NCI-H524 treated with DMSO at 0.1 percent for 48 hours (cell line): ENCODE data around the gene HORMAD2.
"Not testable (repeated sequence)": the region's sequence is repeated elsewhere in the genome, so short reads cannot be mapped to it uniquely, and the experiment has no call there.

ENCODE experiments used
- DNase-seq: peaks from one replicate; lab custom pipeline; 2025; lab: John Stamatoyannopoulos, UW

Gene HORMAD2

GRCh38 chr22:30192427-30192826 lies 112.2 kb downstream of the HORMAD2 start:
- DNase-seq: no peak

- DNase-seq: no peak
These were observed 112.9 kb downstream of the HORMAD2 start for GRCh38 chr22:30193031-30193775.

GRCh38 chr22:30195245-30196140 lies 115.2 kb downstream of the HORMAD2 start:
- no peak for DNase-seq

DNA sequence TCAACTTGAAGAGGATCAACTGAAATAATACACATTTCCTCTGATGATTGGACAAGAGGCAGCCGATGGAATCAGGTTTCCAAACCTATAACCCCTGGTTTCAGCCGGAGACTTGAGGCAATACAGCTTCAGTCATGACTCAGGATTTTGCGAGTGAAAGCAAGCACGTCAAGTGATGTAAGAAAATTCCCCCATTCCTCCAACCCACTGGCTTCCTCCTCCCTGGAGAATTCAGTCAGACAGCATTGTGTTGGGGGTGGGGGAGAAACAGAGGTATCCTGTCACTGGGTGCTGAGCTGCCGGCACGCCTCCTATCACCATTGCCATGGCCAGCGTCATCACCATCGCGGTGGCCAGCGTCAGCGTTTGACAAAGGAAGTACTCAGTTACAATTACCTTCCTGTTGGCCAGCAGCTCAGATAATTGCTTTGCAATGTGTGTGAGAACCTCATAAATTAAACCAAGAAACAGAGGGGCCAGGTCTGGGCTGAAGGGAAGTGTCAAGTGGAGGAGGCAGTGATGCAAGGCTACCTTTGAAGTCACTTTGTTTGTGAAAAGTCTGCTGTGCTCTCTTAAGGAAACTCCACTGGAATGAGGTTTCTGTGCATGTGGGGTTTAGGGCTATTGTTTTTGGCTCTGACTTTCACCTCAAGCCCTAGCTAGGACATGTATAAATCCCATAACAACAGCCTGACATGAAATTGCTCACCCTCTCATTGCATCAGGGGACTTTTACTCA lies 116.0 kb downstream of the HORMAD2 start:
- peak; percentile 95 for DNase-seq

- DNase-seq: no peak
These were observed 116.6 kb downstream of the HORMAD2 start for GRCh38 chr22:30196880-30197336.

DNA sequence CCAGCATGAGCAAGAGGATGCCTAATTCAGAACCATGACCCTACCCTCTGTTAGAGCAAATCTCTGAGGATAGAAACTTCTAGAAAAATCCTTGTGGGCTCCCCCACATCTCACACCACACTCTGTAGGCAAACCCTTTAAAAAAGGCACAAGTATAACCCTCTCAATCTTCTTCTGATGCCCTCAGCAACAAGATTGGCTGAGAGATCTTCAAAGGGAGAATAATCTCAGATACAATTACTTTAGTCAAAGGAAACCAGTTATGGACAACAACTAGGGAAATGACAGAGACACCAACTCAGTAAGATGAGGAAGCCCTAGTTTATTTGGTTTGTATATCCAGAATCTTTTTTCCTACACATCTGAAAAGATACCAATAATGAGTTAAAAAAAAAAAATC lies 117.1 kb downstream of the HORMAD2 start:
- DNase-seq: no peak

DNA sequence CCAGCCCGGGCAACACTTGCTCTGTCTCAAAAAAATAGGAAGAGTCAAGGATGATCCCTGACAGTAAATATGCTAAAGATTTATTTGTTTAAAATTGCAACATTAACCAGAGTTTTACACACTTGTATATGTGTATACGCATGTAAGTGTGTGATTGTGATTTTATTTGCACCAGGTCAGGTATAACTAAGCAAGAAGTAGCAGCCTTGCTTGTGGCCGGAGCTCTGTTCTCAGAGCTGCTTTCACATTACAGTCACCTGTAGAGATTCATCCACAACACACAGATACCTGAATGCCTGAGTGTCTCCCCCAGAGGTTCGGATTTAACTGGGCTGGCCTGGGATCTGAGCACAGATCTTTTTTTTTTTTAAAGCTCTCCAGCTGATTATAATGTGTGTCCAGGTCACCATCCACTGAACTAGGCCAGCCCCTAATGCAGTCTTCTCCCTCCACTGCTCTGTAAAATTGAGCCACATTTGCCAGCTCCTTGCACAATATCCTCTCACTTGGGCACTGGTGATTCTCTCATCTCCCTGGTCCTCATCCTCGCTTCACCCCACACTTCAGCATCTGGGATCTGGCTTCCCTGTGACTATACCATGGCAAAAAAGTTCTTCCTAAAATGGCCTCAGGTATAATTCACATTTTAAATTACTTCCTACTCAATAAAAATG lies 118.0 kb downstream of the HORMAD2 start:
- no peak for DNase-seq

GRCh38 chr22:30198921-30199320 lies 118.7 kb downstream of the HORMAD2 start:
- DNase-seq: no peak

GRCh38 chr22:30200905-30201304 lies 120.6 kb downstream of the HORMAD2 start:
- not testable (repeated sequence) for DNase-seq

- DNase-seq: no peak
These were observed 121.7 kb downstream of the HORMAD2 start for GRCh38 chr22:30201945-30202344.

DNA sequence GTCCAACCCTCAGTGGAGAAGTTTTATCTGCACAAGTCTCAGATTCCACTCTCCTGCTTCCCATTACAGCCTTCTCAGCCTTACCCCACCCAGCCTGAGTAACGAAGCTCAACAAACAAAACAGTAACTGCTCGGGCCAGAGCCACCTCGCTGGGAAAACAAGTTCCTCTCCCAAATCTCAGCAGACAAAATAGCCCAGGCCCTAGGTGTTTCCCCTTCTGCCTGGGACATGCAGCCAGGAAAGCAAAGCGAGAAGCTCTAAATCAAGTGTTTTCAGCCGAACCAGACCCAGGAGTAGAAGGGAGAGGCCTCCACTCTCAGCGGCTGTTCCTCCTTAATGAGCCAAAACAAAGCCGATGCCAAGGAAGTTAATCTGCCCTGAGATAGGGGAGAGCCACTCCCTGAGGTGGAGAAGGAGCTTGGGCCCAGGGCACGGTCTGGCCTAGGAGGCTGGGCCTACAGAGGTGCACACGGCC lies 122.3 kb downstream of the HORMAD2 start:
- DNase-seq: no peak

- DNase-seq: no peak
These were observed 123.9 kb downstream of the HORMAD2 start for GRCh38 chr22:30204015-30204741.

DNA sequence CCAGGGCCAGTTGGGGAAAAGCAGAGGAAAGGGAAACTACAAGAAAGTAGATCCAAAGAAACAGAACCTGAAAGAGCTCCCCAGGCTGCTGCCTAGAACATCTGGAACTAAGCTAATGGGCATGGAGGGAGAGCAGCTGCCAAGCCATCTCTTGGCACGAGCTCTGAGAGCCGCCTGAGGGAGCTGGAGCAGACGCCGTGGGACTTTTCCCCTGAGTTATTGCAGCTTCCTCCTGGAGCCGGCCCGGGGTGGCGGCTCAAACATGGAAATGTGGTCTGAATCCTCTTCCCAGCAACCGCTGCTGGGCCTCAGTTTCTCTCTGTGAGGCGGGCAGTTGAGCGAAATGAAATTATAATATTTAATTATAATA lies 124.5 kb downstream of the HORMAD2 start:
- no peak for DNase-seq

GRCh38 chr22:30205281-30206115 lies 125.2 kb downstream of the HORMAD2 start:
- no peak for DNase-seq

GRCh38 chr22:30206944-30207343 lies 126.7 kb downstream of the HORMAD2 start:
- no peak for DNase-seq

- DNase-seq: no peak
These were observed 128.7 kb downstream of the HORMAD2 start for GRCh38 chr22:30208631-30209603.

DNA sequence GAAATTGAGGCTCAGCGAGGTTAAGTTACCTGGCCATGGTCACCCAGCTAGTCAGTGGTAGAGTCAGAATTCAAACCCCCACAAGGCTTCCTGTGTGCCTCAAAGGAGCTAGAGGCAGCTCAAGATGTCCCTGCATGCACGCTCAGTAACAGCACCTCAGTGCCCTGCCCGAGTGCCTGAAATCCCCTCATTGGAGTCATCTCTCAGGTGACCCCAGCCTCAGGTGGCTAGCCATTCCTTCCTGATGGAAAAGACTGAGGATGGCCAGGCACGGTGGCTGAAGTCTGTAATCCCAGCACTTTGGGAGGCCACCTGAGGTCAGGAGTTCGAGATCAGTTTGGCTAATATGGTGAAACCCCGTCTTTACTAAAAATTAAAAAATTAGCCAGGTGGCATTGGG lies 129.4 kb downstream of the HORMAD2 start:
- DNase-seq: no peak

- DNase-seq: no peak
These were observed 130.1 kb downstream of the HORMAD2 start for GRCh38 chr22:30210235-30210909.
